MM.1S (cell line): ENCODE results near the gene SPC25.

Experiments used
- DNase-seq: peaks from one replicate; pipeline ENCODE4 v3.0.0-alpha.2; 2015
- H2AFZ ChIP-seq: fragments of 300-600 bp; sonication (generic); 2 replicates; pipeline ENCODE4 v1.6.0; 2016; ENCODE audit warnings: antibody characterized with exemption, low read length
- H3F3A ChIP-seq: fragments of 300-600 bp; sonication (generic); 2 replicates; pipeline ENCODE4 v1.6.1; 2016; ENCODE audit warnings: mild to moderate bottlenecking, antibody characterized with exemption, low read length, moderate library complexity, mixed read lengths; ENCODE audit not compliant: insufficient read depth
- H3K27ac ChIP-seq: fragments of 300-600 bp; sonication (generic); 2 replicates; pipeline ENCODE4 v1.5.1; 2016; ENCODE audit warnings: mild to moderate bottlenecking, low read length
- H3K27me3 ChIP-seq: fragments of 300-600 bp; sonication (generic); replicated peaks from 2 replicates; pipeline ENCODE4 v1.6.0; 2016; ENCODE audit warnings: low read length; ENCODE audit not compliant: insufficient read depth
- H3K36me3 ChIP-seq: fragments of 300-600 bp; sonication (generic); replicated peaks from 2 replicates; pipeline ENCODE4 v1.6.1; 2016; ENCODE audit warnings: mild to moderate bottlenecking, low read length, mixed read lengths; ENCODE audit not compliant: insufficient read depth
- H3K4me1 ChIP-seq: fragments of 300-600 bp; sonication (generic); 2 replicates; pipeline ENCODE4 v1.6.1; 2016; ENCODE audit warnings: low read length, mixed read lengths
- H3K4me2 ChIP-seq: fragments of 300-600 bp; sonication (generic); 2 replicates; pipeline ENCODE4 v1.6.0; 2016; ENCODE audit warnings: low read depth, low read length
- H3K4me3 ChIP-seq: fragments of 300-600 bp; sonication (generic); 2 replicates; pipeline ENCODE4 v1.5.1; 2016; ENCODE audit warnings: low read length, mixed read lengths
- H3K79me2 ChIP-seq: fragments of 300-600 bp; sonication (generic); 2 replicates; pipeline ENCODE4 v1.6.1; 2016; ENCODE audit warnings: mixed run types, low read length, mixed read lengths
- H3K9ac ChIP-seq: fragments of 300-600 bp; sonication (generic); 2 replicates; pipeline ENCODE4 v1.6.1; 2016; ENCODE audit warnings: low read length, mixed read lengths
- H3K9me2 ChIP-seq: fragments of 300-600 bp; sonication (generic); replicated peaks from 2 replicates; pipeline ENCODE4 v1.6.1; 2016; ENCODE audit warnings: mild to moderate bottlenecking, low read length, mixed read lengths; ENCODE audit not compliant: insufficient read depth
- H3K9me3 ChIP-seq: fragments of 300-600 bp; sonication (generic); replicated peaks from 2 replicates; pipeline ENCODE4 v1.6.1; 2016; ENCODE audit warnings: mild to moderate bottlenecking, low read length, mixed read lengths; ENCODE audit not compliant: insufficient read depth
- H4K20me1 ChIP-seq: fragments of 300-600 bp; sonication (generic); 2 replicates; pipeline ENCODE4 v1.6.1; 2016; ENCODE audit warnings: mild to moderate bottlenecking, low read length, moderate library complexity, mixed read lengths; ENCODE audit not compliant: insufficient read depth
- CTCF ChIP-seq: fragments of 300-600 bp; sonication (generic); IDR thresholded peaks from 2 replicates; pipeline ENCODE4 v1.5.1; 2016; ENCODE audit warnings: antibody characterized with exemption, low read length, mixed read lengths
- EZH2 ChIP-seq: fragments of 300-600 bp; sonication (generic); optimal IDR thresholded peaks from 2 replicates; pipeline ENCODE3; 2017; ENCODE audit warnings: low read depth, mild to moderate bottlenecking, antibody characterized with exemption, low read length, mixed read lengths
- EZH2phosphoT487 ChIP-seq: fragments of 300-600 bp; sonication (generic); IDR thresholded peaks from 2 replicates; pipeline ENCODE4 v1.6.1; 2018; ENCODE audit warnings: antibody characterized with exemption, low read length

SPC25 gene

GRCh38 chr2:168910330-168910729 is 20.1 kb upstream of the SPC25 start:
- TF ChIP-seq EZH2 (no peak), EZH2phosphoT487 (no peak), CTCF (no peak)
- H3K27ac ChIP-seq = no peak overlapping the region
- no peaks in the 10 kb centered on the region for H3K9me3 ChIP-seq
- H3K9me2 ChIP-seq = no peaks in the 10 kb centered on the region
- H3K4me1 ChIP-seq = no peaks in the 10 kb centered on the region
- no peak overlapping the region for H2AFZ ChIP-seq
- no peak for DNase-seq
- no peak overlapping the region for H3K9ac ChIP-seq
- no peaks in the 10 kb centered on the region for H4K20me1 ChIP-seq
- no peaks in the 10 kb centered on the region for H3K79me2 ChIP-seq
- H3F3A ChIP-seq = no peaks in the 10 kb centered on the region
- no peaks in the 10 kb centered on the region for H3K36me3 ChIP-seq
- no peaks in the 10 kb centered on the region for H3K27me3 ChIP-seq
- no peak overlapping the region for H3K4me2 ChIP-seq
- H3K4me3 ChIP-seq = no peak overlapping the region

GRCh38 chr2:168907940-168908662 is 17.9 kb upstream of the SPC25 start:
- no peaks in the 10 kb centered on the region for H3K27me3 ChIP-seq
- H3K79me2 ChIP-seq = no peaks in the 10 kb centered on the region
- H3K27ac ChIP-seq = no peak overlapping the region
- H3K9me3 ChIP-seq = no peaks in the 10 kb centered on the region
- no peaks in the 10 kb centered on the region for H3F3A ChIP-seq
- no peak overlapping the region for H3K9ac ChIP-seq
- DNase-seq = no peak
- TF ChIP-seq EZH2phosphoT487 (no peak), CTCF (no peak), EZH2 (no peak)
- H3K9me2 ChIP-seq = no peaks in the 10 kb centered on the region
- H3K36me3 ChIP-seq = no peaks in the 10 kb centered on the region
- H2AFZ ChIP-seq = no peak overlapping the region
- no peaks in the 10 kb centered on the region for H4K20me1 ChIP-seq
- H3K4me3 ChIP-seq = no peak overlapping the region
- H3K4me1 ChIP-seq = no peaks in the 10 kb centered on the region
- no peak overlapping the region for H3K4me2 ChIP-seq

GRCh38 chr2:168904358-168904757 is 14.1 kb upstream of the SPC25 start:
- Histone ChIP-seq H3F3A (no peaks in the 10 kb centered on the region), H3K27me3 (no peaks in the 10 kb centered on the region), H4K20me1 (no peaks in the 10 kb centered on the region), H3K36me3 (no peaks in the 10 kb centered on the region), H2AFZ (no peak overlapping the region), H3K27ac (no peak overlapping the region), H3K9ac (no peak overlapping the region), H3K4me1 (no peaks in the 10 kb centered on the region), H3K4me3 (no peak overlapping the region), H3K9me2 (no peaks in the 10 kb centered on the region), H3K79me2 (no peaks in the 10 kb centered on the region), H3K9me3 (no peaks in the 10 kb centered on the region), H3K4me2 (no peak overlapping the region)
- no peak for DNase-seq
- TF ChIP-seq EZH2 = no peak
- TF ChIP-seq CTCF = no peak
- no peak for TF ChIP-seq EZH2phosphoT487
